Measurements from ENCODE around the gene LMOD3.

DNA sequence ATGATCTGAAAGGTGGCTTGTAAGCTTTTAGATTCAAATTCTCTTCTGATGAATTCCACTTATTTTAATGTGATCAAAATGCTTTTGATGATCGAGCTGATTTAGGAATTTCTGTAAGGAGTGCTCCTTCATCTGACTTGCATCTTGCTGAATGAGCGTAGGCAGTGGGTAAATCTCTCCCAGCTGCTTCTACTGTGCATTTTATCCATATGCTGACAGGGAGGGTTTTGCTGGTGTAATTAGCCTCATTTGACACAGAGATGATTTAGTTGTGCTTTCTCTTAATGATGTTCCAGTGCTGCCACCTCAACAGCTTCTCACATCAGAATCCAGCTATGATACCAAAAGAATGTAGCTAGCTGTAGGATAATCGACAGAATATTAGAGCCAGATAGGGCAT lies 3.8 kb upstream of the LMOD3 start:
- no peak for TF ChIP-seq BHLHE40 (IDR thresholded peaks at IDR 0.05; ENCODE audit: low read depth, low read length)
- TF ChIP-seq, protein P1, sequence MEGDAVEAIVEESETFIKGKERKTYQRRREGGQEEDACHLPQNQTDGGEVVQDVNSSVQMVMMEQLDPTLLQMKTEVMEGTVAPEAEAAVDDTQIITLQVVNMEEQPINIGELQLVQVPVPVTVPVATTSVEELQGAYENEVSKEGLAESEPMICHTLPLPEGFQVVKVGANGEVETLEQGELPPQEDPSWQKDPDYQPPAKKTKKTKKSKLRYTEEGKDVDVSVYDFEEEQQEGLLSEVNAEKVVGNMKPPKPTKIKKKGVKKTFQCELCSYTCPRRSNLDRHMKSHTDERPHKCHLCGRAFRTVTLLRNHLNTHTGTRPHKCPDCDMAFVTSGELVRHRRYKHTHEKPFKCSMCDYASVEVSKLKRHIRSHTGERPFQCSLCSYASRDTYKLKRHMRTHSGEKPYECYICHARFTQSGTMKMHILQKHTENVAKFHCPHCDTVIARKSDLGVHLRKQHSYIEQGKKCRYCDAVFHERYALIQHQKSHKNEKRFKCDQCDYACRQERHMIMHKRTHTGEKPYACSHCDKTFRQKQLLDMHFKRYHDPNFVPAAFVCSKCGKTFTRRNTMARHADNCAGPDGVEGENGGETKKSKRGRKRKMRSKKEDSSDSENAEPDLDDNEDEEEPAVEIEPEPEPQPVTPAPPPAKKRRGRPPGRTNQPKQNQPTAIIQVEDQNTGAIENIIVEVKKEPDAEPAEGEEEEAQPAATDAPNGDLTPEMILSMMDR (conservative IDR thresholded peaks at IDR 0.05; ENCODE audit: low read depth, low read length): no peak
- no peak for TF ChIP-seq POLR2A (IDR thresholded peaks at IDR 0.05; ENCODE audit: low read depth, low read length)
- no peak for TF ChIP-seq RAD21 (IDR thresholded peaks at IDR 0.05; ENCODE audit: low read length)
- no peak for TF ChIP-seq MAFK (IDR thresholded peaks at IDR 0.05; ENCODE audit: low read depth, low read length)
- no peak for TF ChIP-seq CEBPB (IDR thresholded peaks at IDR 0.05; ENCODE audit: low read depth, low read length)
- TF ChIP-seq RCOR1 (IDR thresholded peaks at IDR 0.05; ENCODE audit: insufficient replicate concordance, low read length): no peak
